Subcutaneous adipose tissue (tissue), 4 donors: ENCODE measurements around the gene SIGLECL1. TPM values are rescaled to one million over a fixed set of nuclear protein-coding genes. Genes with fewer than 3 reads are reported as not detected.
"Not testable (repeated sequence)": the region's sequence is repeated elsewhere in the genome, so short reads cannot be mapped to it uniquely, and the experiment has no call there.

Source experiments
- total RNA-seq, 4 donors: library from RNA; depleted of rRNA; stranded (reverse); fragments of >200 nt; gene quantifications; one replicate each; pipeline ENCODE4 v1.1.0, GENCODE V29; 2016
- TF ChIP-seq, protein P1 (sequence below): fragments of 450-650 bp; IDR thresholded peaks from one replicate; pipeline ENCODE4 v1.5.1; 2016; ENCODE audit warnings: low read depth, mild to moderate bottlenecking, control low read depth, antibody characterized with exemption, moderate library complexity

Gene SIGLECL1
- total RNA-seq, 4 donors from 2014 or later: not detected

- TF ChIP-seq, protein P1, sequence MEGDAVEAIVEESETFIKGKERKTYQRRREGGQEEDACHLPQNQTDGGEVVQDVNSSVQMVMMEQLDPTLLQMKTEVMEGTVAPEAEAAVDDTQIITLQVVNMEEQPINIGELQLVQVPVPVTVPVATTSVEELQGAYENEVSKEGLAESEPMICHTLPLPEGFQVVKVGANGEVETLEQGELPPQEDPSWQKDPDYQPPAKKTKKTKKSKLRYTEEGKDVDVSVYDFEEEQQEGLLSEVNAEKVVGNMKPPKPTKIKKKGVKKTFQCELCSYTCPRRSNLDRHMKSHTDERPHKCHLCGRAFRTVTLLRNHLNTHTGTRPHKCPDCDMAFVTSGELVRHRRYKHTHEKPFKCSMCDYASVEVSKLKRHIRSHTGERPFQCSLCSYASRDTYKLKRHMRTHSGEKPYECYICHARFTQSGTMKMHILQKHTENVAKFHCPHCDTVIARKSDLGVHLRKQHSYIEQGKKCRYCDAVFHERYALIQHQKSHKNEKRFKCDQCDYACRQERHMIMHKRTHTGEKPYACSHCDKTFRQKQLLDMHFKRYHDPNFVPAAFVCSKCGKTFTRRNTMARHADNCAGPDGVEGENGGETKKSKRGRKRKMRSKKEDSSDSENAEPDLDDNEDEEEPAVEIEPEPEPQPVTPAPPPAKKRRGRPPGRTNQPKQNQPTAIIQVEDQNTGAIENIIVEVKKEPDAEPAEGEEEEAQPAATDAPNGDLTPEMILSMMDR: no peak
Observed at GRCh38 chr19:51219307-51219706, 31.6 kb upstream of the SIGLECL1 start.

DNA sequence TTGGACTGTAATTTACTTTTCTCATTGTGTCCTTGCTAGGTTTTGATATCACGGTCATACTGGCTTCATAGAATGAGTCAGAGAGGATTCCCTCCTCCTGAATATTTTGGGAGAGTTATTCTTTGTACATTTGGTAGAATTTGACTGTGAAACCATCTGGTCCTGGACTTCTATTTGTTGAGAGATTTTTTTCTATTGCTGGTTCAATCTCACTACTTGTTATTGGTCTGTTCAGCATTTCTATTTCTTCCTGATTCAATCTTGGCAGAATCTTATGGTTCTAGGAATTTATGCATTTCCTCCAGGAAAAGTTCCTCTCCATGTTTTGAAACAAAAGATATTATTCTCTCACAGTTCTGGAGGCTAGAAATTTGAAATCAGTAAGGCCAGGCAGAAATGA, 30.9 kb upstream of the SIGLECL1 start:
- TF ChIP-seq, protein P1: no peak

DNA sequence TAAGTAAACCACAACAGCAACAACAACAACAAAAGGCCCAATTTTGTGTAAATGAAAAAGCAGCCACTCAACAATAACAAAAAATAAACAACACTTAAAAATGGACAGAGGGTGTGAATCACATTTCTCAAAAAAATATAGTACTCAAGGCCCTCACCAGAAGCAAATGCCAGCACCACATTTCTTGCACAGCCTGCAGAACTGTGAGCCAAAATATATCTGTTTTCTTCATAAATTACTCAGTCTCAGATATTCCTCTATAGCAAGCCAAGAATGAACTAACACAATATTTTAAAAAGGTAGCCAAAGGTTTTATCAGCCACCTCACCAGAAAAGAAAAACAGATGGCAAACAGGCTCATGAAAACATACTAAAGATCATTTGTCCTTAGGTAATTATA, 29.9 kb upstream of the SIGLECL1 start:
- TF ChIP-seq, protein P1: no peak

DNA sequence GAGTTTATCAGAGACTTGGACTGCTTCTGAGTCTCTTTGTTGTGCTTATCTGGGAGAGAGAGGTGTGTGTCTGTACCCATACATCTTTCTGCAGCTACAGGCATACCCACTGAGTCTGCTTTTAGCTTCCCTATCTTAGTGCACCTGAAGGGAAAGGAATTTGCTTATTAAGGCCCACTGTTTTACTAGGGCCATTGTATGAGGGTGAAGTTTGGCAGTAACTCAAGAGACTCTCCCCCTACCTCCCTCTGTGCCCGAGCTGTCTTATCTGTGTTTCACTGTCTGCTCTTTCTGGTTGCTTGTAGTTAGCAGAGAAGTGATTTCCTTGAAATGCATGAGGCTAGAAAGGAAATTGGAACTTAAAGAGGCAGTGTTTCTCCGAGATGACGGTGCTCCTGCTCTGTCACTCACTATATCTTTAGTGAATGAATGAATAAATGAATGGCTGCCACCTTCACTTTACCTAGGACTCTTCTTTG, 26.7 kb upstream of the SIGLECL1 start:
- TF ChIP-seq, protein P1: no peak

DNA sequence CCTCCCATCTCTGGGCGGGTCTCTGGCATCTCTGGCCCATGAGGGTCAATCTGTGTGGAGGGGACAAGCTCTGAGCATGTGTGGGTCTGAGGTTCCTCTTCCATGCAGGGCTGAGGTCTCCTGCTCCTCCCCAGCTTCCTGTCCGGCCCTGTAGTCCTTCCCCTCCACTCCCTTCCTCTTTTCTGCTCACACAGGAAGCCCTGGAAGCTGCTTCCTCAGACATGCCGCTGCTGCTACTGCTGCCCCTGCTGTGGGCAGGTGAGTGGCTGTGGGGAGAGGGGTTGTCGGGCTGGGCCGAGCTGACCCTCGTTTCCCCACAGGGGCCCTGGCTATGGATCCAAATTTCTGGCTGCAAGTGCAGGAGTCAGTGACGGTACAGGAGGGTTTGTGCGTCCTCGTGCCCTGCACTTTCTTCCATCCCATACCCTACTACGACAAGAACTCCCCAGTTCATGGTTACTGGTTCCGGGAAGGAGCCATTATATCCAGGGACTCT, 25.9 kb upstream of the SIGLECL1 start, which contains the start of gene CD33:
TSS of gene CD33 (plus strand) at position 183 of the 496 bp plus-strand sequence. CDS start at position 222, 39 bp downstream.
- TF ChIP-seq, protein P1: not testable (repeated sequence)

DNA sequence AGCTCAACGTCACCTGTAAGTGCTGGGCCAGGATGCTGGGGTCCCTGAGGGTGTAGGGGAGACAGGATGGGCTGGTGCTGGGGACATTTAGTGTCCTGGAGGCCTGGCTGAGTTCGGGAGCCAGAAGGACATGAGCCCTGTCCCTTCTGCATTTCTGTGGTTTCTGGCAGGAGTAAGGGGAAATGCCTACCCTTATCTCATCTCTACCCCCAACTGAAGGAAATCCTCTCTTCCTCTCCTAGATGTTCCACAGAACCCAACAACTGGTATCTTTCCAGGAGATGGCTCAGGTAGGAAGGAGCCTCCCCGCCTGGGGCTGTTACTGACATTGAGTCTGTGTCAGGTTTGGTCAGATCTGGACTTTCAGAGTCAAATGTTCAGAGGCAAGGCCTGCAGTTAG, 24.8 kb upstream of the SIGLECL1 start:
- TF ChIP-seq, protein P1: no peak

DNA sequence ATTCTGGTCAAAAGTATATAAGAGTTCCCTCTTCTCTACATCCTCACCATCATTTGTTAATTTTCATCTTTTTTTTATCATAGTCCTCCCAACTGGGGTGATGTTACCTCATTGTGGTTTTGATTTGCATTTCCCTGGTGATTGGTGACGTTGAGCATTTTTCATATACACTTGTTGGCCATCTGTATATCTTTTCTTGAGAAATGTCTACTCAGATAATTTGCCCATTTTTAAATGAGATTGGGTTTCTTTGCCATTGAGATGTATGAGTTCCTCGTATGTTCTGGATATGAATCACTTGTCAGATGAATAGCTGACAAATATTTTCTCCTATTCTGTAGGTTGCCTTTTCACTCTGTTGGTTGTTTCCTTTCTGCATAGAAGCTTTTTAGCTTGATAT, 23.6 kb upstream of the SIGLECL1 start:
- TF ChIP-seq, protein P1: no peak
